Vagina (tissue), 2 donors: Measurements from ENCODE around the gene LRP3. TPM values are rescaled to one million over a fixed set of nuclear protein-coding genes. Genes with fewer than 3 reads are reported as not detected.
A peak's percentile ranks its signal among the peaks of the same experiment; 100 is the strongest.

Experiments used
- DNase-seq, 2 donors: peaks; one replicate each; pipeline ENCODE4 v3.0.0-alpha.2; 2017; ENCODE audit errors: extremely low spot score in 2 of 2
- H3K27ac ChIP-seq: fragments of 200-600 bp; sonication (generic); one replicate; pipeline ENCODE4 v1.5.1; 2019
- H3K27me3 ChIP-seq: fragments of 200-600 bp; sonication (generic); one replicate; pipeline ENCODE4 v1.5.1; 2019
- H3K36me3 ChIP-seq, 2 donors: fragments of 200-600 bp; sonication (generic); one replicate each; pipeline ENCODE4 v1.5.1; 2017 to 2019
- H3K4me1 ChIP-seq: fragments of 200-600 bp; sonication (generic); one replicate; pipeline ENCODE4 v1.5.1; 2019
- H3K4me3 ChIP-seq, 2 donors: fragments of 200-600 bp; sonication (generic); 1 replicate in 1 of 2; 2 replicates in 1 of 2; pipeline ENCODE4 v1.5.1; 2016 to 2019
- H3K9me3 ChIP-seq: fragments of 200-600 bp; sonication (generic); one replicate; pipeline ENCODE4 v1.5.1; 2019
- POLR2A ChIP-seq, 2 donors: fragments of 450-650 bp; IDR thresholded peaks; one replicate each; pipeline ENCODE4 v1.6.1; 2017; ENCODE audit warnings: antibody characterized with exemption in 2 of 2, mild to moderate bottlenecking in 2 of 2, moderate library complexity in 2 of 2
- POLR2AphosphoS5 ChIP-seq, 2 donors: sonication (generic); formaldehyde crosslinking; IDR thresholded peaks; one replicate each; pipeline ENCODE4 v1.9.0; 2017; ENCODE audit warnings: antibody characterized with exemption in 2 of 2, mild to moderate bottlenecking in 2 of 2, low read depth in 1 of 2; ENCODE audit not compliant: insufficient read depth in 1 of 2
- intact Hi-C: fragments of 100-400 bp; cut with DNase I; formaldehyde crosslinking; loops from one replicate; pipeline ENCODE4 v1.15.1; 2023
- total RNA-seq: library from RNA; depleted of rRNA; stranded (reverse); fragments of >200 nt; gene quantifications from one replicate; pipeline ENCODE4 v1.2.3, GENCODE V29; 2016
- TF ChIP-seq, protein P1 (sequence below), 3 experiments: fragments of 450-650 bp in 2 of 3; fragments of 200-600 bp in 1 of 3; sonication (generic) in 1 of 3; IDR thresholded peaks; one replicate each; pipeline ENCODE4 v1.5.1; 2017 to 2019; ENCODE audit warnings: antibody characterized with exemption in 3 of 3, mild to moderate bottlenecking in 2 of 3, moderate library complexity in 2 of 3

LRP3 gene
- total RNA-seq, 1 donor from 2014 or later = 20.6 TPM

DNA sequence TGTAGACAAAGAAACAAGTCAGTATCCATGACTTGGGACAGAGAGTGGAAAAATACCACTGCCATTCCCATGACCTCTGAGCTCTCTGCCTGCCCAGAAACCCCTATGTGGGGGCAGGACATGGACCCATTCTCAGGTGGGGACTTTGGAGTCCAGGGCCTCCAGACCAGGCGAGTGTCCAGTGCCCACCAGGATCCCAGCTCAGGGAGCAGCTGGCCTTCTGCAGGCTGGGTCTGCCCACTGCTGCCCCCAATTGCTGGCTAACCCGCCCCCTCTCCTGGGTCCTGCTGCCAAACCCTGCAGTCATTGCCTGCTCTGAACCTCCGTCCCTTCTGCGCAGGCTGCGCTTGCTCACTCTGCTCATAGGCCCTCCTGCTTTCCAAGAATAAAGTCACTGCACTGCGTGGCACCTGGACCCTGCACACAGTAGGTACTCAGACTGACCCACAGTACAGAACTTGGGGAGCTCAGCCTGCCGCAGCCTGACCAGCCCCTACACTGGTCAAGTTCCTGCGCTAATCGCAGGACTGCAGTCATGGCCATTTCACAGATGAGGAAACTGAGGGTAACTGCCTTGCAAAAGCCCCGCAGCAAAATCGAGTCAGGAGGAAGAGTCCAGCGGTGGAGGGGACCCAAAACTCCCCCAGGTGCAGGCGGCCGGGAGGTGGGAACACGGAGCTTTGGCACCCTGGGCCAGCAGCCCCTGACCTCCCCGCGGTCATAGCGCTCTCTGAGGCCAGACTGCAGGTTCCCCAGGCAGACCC is 30.7 kb downstream of the LRP3 start:
- H3K9me3 ChIP-seq = peaks cover 9% of the 10 kb centered on the region
- H3K27me3 ChIP-seq = peaks cover 30% of the 10 kb centered on the region
- DNase-seq = no peak
- TF ChIP-seq POLR2A (IDR thresholded peaks at IDR 0.05) (no peak), POLR2AphosphoS5 (IDR thresholded peaks at IDR 0.05; ENCODE audit: insufficient read depth in 1 of 2, low read depth in 1 of 2) (no peak)
- TF ChIP-seq, protein P1, sequence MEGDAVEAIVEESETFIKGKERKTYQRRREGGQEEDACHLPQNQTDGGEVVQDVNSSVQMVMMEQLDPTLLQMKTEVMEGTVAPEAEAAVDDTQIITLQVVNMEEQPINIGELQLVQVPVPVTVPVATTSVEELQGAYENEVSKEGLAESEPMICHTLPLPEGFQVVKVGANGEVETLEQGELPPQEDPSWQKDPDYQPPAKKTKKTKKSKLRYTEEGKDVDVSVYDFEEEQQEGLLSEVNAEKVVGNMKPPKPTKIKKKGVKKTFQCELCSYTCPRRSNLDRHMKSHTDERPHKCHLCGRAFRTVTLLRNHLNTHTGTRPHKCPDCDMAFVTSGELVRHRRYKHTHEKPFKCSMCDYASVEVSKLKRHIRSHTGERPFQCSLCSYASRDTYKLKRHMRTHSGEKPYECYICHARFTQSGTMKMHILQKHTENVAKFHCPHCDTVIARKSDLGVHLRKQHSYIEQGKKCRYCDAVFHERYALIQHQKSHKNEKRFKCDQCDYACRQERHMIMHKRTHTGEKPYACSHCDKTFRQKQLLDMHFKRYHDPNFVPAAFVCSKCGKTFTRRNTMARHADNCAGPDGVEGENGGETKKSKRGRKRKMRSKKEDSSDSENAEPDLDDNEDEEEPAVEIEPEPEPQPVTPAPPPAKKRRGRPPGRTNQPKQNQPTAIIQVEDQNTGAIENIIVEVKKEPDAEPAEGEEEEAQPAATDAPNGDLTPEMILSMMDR (IDR thresholded peaks at IDR 0.05) = no peak
- intact Hi-C loops = no loop called here
- H3K4me3 ChIP-seq = no peak overlapping the region
- H3K27ac ChIP-seq = no peak overlapping the region
- H3K36me3 ChIP-seq = no peaks in the 10 kb centered on the region
- peaks cover 23% of the 10 kb centered on the region for H3K4me1 ChIP-seq

DNA sequence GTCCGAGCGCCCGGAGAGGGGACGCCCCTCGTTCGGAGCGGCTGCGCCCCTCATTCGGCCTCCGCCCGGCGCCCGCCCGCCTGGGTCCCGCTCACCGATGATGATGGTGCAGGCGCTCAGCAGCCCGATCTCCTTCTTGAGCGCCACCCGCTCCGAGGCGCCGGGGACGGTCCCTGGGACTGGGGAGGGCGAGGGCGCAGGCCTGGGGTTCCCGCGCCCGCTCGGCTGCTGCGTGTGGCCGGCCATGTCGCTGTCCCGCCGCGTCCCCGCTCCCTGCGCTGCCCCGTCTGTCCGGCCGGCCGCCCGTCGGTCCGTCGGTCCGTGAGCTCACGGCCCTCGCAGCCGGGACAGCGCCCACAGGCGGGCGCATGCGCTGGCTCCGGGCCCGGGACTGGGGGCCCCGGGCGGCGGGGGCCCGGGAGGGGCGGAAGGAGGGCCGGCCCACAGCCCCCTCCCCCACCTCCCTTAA is 31.4 kb downstream of the LRP3 start, which contains the start of gene SLC7A10:
TSS of gene SLC7A10 (minus strand) at position 393 of the 469 bp plus-strand sequence. CDS start at position 246, 147 bp downstream.
- no peak within 1 kb of the TSS for H3K27ac ChIP-seq
- DNase-seq = no peak
- TF ChIP-seq POLR2A (IDR thresholded peaks at IDR 0.05) (no peak), POLR2AphosphoS5 (IDR thresholded peaks at IDR 0.05; ENCODE audit: insufficient read depth in 1 of 2, low read depth in 1 of 2) (no peak)
- TF ChIP-seq, protein P1 (IDR thresholded peaks at IDR 0.05) = no peak
- H3K27me3 ChIP-seq = peaks cover 30% of the 10 kb centered on the region
- H3K9me3 ChIP-seq = peaks cover 9% of the 10 kb centered on the region
- peak within 1 kb of the TSS; percentile 20 to 28 for H3K4me3 ChIP-seq
- peaks cover 23% of the 10 kb centered on the region for H3K4me1 ChIP-seq
- H3K36me3 ChIP-seq = no peaks in the 10 kb centered on the region
- intact Hi-C loops = no loop called here

DNA sequence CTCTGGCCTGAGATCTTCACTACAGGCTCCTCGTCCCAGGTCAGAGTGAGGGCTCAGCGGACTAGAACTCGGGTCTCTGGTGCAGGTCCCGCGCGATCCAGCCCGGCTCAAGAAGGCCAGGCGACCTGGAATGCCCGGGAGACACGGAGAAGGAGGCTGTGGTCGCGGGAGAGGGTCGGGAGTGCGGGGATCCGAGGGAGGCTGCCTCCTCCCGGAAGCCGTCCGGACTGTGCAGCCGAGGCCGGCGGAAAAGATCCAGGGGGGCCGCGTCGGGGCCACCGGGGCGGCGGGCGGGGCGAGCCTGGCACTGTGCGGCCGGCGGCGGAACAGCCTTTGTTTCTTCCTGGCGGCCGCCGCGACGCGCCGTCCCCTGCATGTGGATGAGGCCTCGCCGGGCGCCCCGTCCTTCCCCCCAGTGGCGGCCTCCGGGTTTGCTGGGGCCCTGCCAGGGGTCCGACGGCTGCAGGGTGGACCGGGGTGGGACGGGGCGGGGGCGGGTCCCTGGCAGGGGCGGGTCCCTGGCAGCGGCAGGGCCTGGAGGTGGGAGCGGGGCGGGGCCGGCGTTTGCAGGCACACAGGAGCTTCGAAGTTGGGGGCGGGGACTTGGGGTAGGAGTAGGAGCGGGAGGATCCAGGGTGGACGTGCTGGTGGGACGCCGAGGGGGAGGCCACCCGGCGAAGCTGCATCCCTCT is 32.6 kb downstream of the LRP3 start:
- no peak for DNase-seq
- H3K9me3 ChIP-seq = peaks cover 9% of the 10 kb centered on the region
- TF ChIP-seq POLR2AphosphoS5 (IDR thresholded peaks at IDR 0.05; ENCODE audit: insufficient read depth in 1 of 2, low read depth in 1 of 2) (no peak), POLR2A (IDR thresholded peaks at IDR 0.05) (no peak)
- TF ChIP-seq, protein P1 (IDR thresholded peaks at IDR 0.05) = no peak
- H3K36me3 ChIP-seq = no peaks in the 10 kb centered on the region
- intact Hi-C loops = no loop called here
- peaks cover 30% of the 10 kb centered on the region for H3K27me3 ChIP-seq
- H3K4me3 ChIP-seq = peak overlapping the region; percentile 20 to 28
- no peak overlapping the region for H3K27ac ChIP-seq
- H3K4me1 ChIP-seq = peaks cover 23% of the 10 kb centered on the region

DNA sequence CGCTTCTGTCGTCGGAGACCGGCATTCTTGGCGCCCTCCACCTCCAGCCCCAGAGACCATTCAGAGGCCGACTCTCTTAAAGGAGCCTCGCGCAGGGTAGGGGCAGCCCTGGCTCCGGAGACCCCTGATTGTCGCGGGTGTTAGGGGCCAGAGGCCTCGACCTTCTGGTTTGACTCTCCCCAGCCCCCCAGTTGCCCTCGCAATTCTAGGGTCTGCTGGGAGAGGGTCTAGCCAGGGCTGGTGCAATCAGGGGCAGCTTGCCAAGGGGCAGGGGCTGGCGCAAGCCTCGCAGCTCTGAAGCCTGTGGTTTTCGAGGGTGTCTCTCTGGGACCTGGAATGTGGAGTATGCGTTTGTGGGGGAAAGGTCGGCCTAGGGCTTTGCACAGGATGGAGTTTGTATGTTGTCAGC is 33.1 kb downstream of the LRP3 start:
- H3K9me3 ChIP-seq = peaks cover 9% of the 10 kb centered on the region
- no peak for DNase-seq
- H3K27me3 ChIP-seq = peaks cover 30% of the 10 kb centered on the region
- intact Hi-C loops = no loop called here
- H3K4me1 ChIP-seq = peaks cover 23% of the 10 kb centered on the region
- H3K36me3 ChIP-seq = no peaks in the 10 kb centered on the region
- no peak overlapping the region for H3K27ac ChIP-seq
- no peak for TF ChIP-seq POLR2A (IDR thresholded peaks at IDR 0.05)
- TF ChIP-seq, protein P1 (IDR thresholded peaks at IDR 0.05) = no peak
- no peak for TF ChIP-seq POLR2AphosphoS5 (IDR thresholded peaks at IDR 0.05; ENCODE audit: insufficient read depth in 1 of 2, low read depth in 1 of 2)
- peak overlapping the region in 1 of 2 donors; percentile 28 for H3K4me3 ChIP-seq
